SJCRH30 (cell line): Measurements from ENCODE around the gene ZEB2. TPM values are rescaled to one million over a fixed set of nuclear protein-coding genes. Genes with fewer than 3 reads are reported as not detected.
"Not testable (repeated sequence)": the region's sequence is repeated elsewhere in the genome, so short reads cannot be mapped to it uniquely, and the experiment has no call there.

Source experiments
- DNase-seq, 2 experiments: peaks; one replicate each; pipeline ENCODE4 v3.0.0-alpha.2; 2015 to 2020
- H3K27ac ChIP-seq: fragments of 250-450 bp; sonication (Bioruptor Pico); 2 replicates; pipeline ENCODE4 v1.5.1; 2020; ENCODE audit warnings: mild to moderate bottlenecking, moderate library complexity
- H3K27me3 ChIP-seq: fragments of 250-450 bp; sonication (Bioruptor Pico); 2 replicates; pipeline ENCODE4 v1.5.1; 2020; ENCODE audit warnings: mild to moderate bottlenecking, moderate library complexity
- H3K36me3 ChIP-seq: fragments of 250-450 bp; sonication (Bioruptor Pico); 2 replicates; pipeline ENCODE4 v1.5.1; 2020; ENCODE audit warnings: mild to moderate bottlenecking, moderate library complexity
- H3K4me1 ChIP-seq: fragments of 250-450 bp; sonication (Bioruptor Pico); 2 replicates; pipeline ENCODE4 v1.5.1; 2020; ENCODE audit warnings: mild to moderate bottlenecking, moderate library complexity
- H3K4me3 ChIP-seq: fragments of 250-450 bp; sonication (Bioruptor Pico); 2 replicates; pipeline ENCODE4 v1.5.1; 2020; ENCODE audit warnings: mild to moderate bottlenecking, moderate library complexity
- H3K9me3 ChIP-seq: fragments of 250-450 bp; sonication (Bioruptor Pico); replicated peaks from 2 replicates; pipeline ENCODE4 v1.5.1; 2020; ENCODE audit warnings: mild to moderate bottlenecking, moderate library complexity
- total RNA-seq: library from RNA; depleted of rRNA; stranded (reverse); fragments of >200 nt; shearing (Covaris generic); gene quantifications from 2 replicates; pipeline ENCODE4 v1.2.3, GENCODE V29; 2014

ZEB2 gene
- total RNA-seq, 1 experiment from 2014 or later: 69.1 TPM

GRCh38 chr2:144366825-144367429 lies 153.0 kb downstream of the ZEB2 start:
- H3K9me3 ChIP-seq: no peaks in the 10 kb centered on the region
- no peak overlapping the region for H3K4me3 ChIP-seq

DNA sequence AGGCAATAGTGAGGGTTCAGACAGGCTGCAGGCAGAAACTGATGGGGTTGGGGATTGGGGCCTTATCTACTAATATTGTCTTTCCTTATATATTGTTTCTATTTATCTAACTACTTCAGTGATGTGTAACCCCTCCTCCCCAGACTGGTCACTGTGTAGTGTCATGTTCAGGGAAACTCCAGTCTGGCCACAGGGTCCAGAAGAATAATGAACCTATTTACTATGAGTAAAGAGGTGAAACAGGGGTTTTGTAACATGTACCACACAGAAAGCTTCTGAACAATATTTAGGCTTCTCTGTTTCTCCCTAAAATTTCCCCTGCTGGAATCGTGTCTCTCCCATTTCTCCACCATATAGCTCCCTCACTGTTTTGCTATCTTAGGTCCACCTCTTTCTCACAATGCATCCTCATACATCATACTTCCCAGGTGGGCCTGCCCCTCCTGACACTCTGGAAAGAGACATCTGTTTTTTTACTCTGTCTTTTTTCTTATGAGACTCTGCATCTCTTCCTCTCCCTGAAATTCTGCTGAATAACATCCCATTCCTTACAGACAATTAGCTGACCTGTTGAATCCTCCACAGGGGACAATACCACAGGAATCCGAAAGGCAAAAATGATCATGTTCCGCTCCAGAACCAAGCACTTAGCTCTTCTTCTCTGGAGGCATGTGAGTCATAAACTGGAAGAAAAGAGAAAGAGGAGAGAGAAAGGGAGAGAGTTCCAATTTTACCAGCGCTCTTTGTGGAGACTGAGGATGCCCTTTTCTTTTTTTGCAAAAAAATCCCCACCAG lies 154.8 kb downstream of the ZEB2 start:
- Histone ChIP-seq H3K4me1 (no peaks in the 10 kb centered on the region), H3K27ac (no peak overlapping the region), H3K36me3 (no peaks in the 10 kb centered on the region), H3K4me3 (no peak overlapping the region), H3K27me3 (no peaks in the 10 kb centered on the region), H3K9me3 (no peaks in the 10 kb centered on the region)
- DNase-seq: no peak

More at GRCh38 chr2:144366825-144367429, 153.0 kb downstream of the ZEB2 start:
- no peak overlapping the region for H3K27ac ChIP-seq
- H3K27me3 ChIP-seq: no peaks in the 10 kb centered on the region
- peaks cover 9% of the 10 kb centered on the region for H3K4me1 ChIP-seq
- DNase-seq: no peak
- no peaks in the 10 kb centered on the region for H3K36me3 ChIP-seq

- DNase-seq, H3K27me3 ChIP-seq, H3K9me3 ChIP-seq, H3K36me3 ChIP-seq, H3K4me3 ChIP-seq, H3K27ac ChIP-seq, H3K4me1 ChIP-seq: not testable (repeated sequence)
Observed at GRCh38 chr2:144364247-144364646, 155.7 kb downstream of the ZEB2 start.

DNA sequence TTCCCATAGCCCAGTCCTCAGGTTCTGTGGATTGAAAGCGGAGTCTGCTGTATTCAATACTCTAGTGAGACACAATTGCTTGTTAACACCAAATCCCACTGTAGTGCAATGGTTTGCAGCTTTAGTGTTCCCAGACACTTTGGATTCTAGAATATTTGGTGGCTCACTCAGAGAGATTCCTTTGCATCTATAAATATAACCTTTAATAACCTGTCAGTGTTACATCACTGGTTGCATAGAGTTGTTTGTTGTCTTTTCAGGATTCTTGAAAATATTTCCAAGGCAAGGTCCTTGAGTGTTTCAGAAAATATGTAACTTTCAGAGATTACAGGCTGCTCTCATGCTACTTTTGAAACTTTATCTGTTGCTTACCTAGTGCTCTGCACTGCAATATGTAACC lies 157.5 kb downstream of the ZEB2 start:
- Histone ChIP-seq H3K27ac (no peak overlapping the region), H3K9me3 (no peaks in the 10 kb centered on the region)
- DNase-seq: no peak

DNA sequence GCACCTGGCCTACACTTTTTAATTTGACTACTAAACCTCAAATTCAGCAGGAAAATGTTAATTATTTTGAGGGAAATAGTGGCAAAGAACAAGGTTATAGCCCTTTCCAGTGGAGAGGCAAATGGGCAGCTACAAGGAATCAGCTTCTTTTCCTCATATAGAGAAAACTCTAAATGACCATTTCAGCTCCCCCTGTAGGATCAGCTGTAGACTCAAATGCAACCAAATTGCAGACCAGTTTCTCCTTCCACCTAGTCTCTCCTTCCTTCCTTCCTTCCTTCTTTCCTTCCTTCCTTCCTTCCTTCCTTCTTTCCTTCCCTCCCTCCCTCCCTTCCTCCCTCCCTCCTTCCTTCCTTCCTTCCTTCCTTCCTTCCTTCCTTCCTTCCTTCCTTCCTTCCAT lies 158.2 kb downstream of the ZEB2 start:
- DNase-seq: no peak

More for the DNA sequence above, 157.5 kb downstream of the ZEB2 start:
- Histone ChIP-seq H3K27me3 (no peaks in the 10 kb centered on the region), H3K36me3 (no peaks in the 10 kb centered on the region), H3K4me1 (peaks cover 19% of the 10 kb centered on the region), H3K4me3 (no peak overlapping the region)

GRCh38 chr2:144359684-144360083 lies 160.2 kb downstream of the ZEB2 start:
- H3K36me3 ChIP-seq: no peaks in the 10 kb centered on the region
- H3K4me1 ChIP-seq: peaks cover 19% of the 10 kb centered on the region
- no peaks in the 10 kb centered on the region for H3K27me3 ChIP-seq
- no peak overlapping the region for H3K4me3 ChIP-seq
- no peaks in the 10 kb centered on the region for H3K9me3 ChIP-seq
- DNase-seq: no peak
- H3K27ac ChIP-seq: no peak overlapping the region

More for the DNA sequence above, 158.2 kb downstream of the ZEB2 start:
- Histone ChIP-seq H3K36me3 (no peaks in the 10 kb centered on the region), H3K4me1 (peaks cover 19% of the 10 kb centered on the region), H3K9me3 (no peaks in the 10 kb centered on the region), H3K27me3 (no peaks in the 10 kb centered on the region), H3K4me3 (no peak overlapping the region), H3K27ac (no peak overlapping the region)

- Histone ChIP-seq H3K27me3 (no peaks in the 10 kb centered on the region), H3K4me1 (peaks cover 19% of the 10 kb centered on the region), H3K9me3 (no peaks in the 10 kb centered on the region), H3K4me3 (no peak overlapping the region), H3K36me3 (no peaks in the 10 kb centered on the region), H3K27ac (peak overlapping the region; percentile 65)
- DNase-seq: no peak
Observed at GRCh38 chr2:144358979-144359541, 160.9 kb downstream of the ZEB2 start.

GRCh38 chr2:144358374-144358964 lies 161.4 kb downstream of the ZEB2 start:
- Histone ChIP-seq H3K27me3 (no peaks in the 10 kb centered on the region), H3K36me3 (no peaks in the 10 kb centered on the region), H3K9me3 (no peaks in the 10 kb centered on the region), H3K4me1 (peaks cover 19% of the 10 kb centered on the region), H3K27ac (peak overlapping the region; percentile 65), H3K4me3 (no peak overlapping the region)
- DNase-seq: no peak

GRCh38 chr2:144357623-144358373 lies 162.1 kb downstream of the ZEB2 start:
- Histone ChIP-seq H3K27ac (peak overlapping the region; percentile 65), H3K9me3 (no peaks in the 10 kb centered on the region), H3K36me3 (no peaks in the 10 kb centered on the region), H3K27me3 (no peaks in the 10 kb centered on the region), H3K4me3 (no peak overlapping the region), H3K4me1 (peaks cover 19% of the 10 kb centered on the region)
- DNase-seq: peak; percentile 58 to 71

- Histone ChIP-seq H3K9me3 (no peaks in the 10 kb centered on the region), H3K4me3 (no peak overlapping the region), H3K4me1 (peaks cover 22% of the 10 kb centered on the region), H3K36me3 (no peaks in the 10 kb centered on the region), H3K27ac (no peak overlapping the region), H3K27me3 (no peaks in the 10 kb centered on the region)
- no peak for DNase-seq
Observed at GRCh38 chr2:144356402-144356801, 163.5 kb downstream of the ZEB2 start.

DNA sequence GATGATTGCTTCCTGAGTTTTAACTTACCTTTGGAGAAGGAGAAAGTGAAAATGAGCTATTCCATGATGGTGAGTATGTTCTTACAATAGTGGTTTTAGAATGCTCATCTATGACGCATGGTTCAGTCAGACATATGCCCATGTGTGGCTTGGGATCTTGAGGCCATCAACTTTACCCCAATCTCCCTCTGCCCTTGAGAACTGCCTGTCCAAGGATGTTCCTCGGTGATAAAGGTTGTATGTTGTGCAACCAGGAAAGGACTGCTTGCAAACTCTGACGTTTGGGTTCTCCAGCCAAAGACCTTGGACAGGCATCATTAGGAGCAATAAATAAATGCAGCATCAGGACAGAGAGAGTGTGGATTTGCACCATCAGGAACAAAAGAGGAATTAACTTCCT lies 165.0 kb downstream of the ZEB2 start:
- H3K27ac ChIP-seq: no peak overlapping the region
- H3K4me3 ChIP-seq: no peak overlapping the region
- H3K9me3 ChIP-seq: no peaks in the 10 kb centered on the region
- H3K27me3 ChIP-seq: no peaks in the 10 kb centered on the region
- peaks cover 25% of the 10 kb centered on the region for H3K4me1 ChIP-seq
- DNase-seq: no peak
- no peaks in the 10 kb centered on the region for H3K36me3 ChIP-seq

DNA sequence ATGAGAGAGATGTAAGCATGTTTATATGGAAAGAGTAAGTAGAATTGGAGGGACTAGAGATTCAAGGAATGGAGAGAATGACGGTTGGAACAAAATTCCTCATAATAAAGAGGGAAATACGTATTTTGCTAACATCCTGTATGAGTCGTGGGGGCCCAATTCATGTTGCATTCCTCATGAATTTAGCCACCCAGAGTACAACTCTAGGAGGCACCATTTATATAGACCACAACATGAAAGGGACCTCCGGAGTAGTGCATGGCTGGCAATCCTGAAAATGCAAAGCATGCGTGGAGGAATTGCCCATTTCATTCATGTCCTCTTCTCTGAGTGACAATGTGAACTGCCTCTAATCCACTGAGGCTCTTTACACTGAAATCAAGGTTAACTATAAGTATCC lies 168.2 kb downstream of the ZEB2 start:
- H3K36me3 ChIP-seq: no peaks in the 10 kb centered on the region
- no peak for DNase-seq
- H3K4me1 ChIP-seq: peaks cover 6% of the 10 kb centered on the region
- no peaks in the 10 kb centered on the region for H3K27me3 ChIP-seq
- no peaks in the 10 kb centered on the region for H3K9me3 ChIP-seq
- H3K27ac ChIP-seq: no peak overlapping the region
- no peak overlapping the region for H3K4me3 ChIP-seq

GRCh38 chr2:144350151-144350802 lies 169.6 kb downstream of the ZEB2 start:
- no peak for DNase-seq
- no peaks in the 10 kb centered on the region for H3K27me3 ChIP-seq
- H3K9me3 ChIP-seq: no peaks in the 10 kb centered on the region
- peaks cover 6% of the 10 kb centered on the region for H3K4me1 ChIP-seq
- no peaks in the 10 kb centered on the region for H3K36me3 ChIP-seq
- H3K4me3 ChIP-seq: no peak overlapping the region
- H3K27ac ChIP-seq: no peak overlapping the region

GRCh38 chr2:144349674-144350073 lies 170.2 kb downstream of the ZEB2 start:
- no peaks in the 10 kb centered on the region for H3K36me3 ChIP-seq
- no peak overlapping the region for H3K27ac ChIP-seq
- H3K9me3 ChIP-seq: no peaks in the 10 kb centered on the region
- no peaks in the 10 kb centered on the region for H3K27me3 ChIP-seq
- H3K4me3 ChIP-seq: no peak overlapping the region
- DNase-seq: no peak
- peaks cover 6% of the 10 kb centered on the region for H3K4me1 ChIP-seq
